SK-N-SH (cell line): Measurements from ENCODE around the gene GRB10. TPM values are rescaled to one million over a fixed set of nuclear protein-coding genes. Genes with fewer than 3 reads are reported as not detected.

ENCODE experiments used
- CTCF ChIA-PET: fragments of 300-600, 350-600 bp; formaldehyde crosslinking; extraction: SDS; loops from one replicate; lab custom pipeline; 2021; lab: Yijun Ruan, JAX
- POLR2A ChIA-PET: fragments of 350-600 bp; sonication (Branson Sonifier 250); formaldehyde crosslinking; extraction: SDS; loops from one replicate; lab custom pipeline; 2020; ENCODE audit warnings: antibody characterized with exemption, inconsistent platforms; lab: Yijun Ruan, JAX
- DNase-seq: peaks from one replicate; pipeline ENCODE4 v3.0.0; 2012
- H2AFZ ChIP-seq: fragments of 200-600 bp; sonication (generic); 2 replicates; pipeline ENCODE4 v1.8.1; 2016; ENCODE audit warnings: antibody characterized with exemption, mild to moderate bottlenecking, low read depth
- H3F3A ChIP-seq: fragments of 200-600 bp; sonication (generic); replicated peaks from 2 replicates; pipeline ENCODE3; 2016; ENCODE audit warnings: antibody characterized with exemption, mild to moderate bottlenecking; ENCODE audit not compliant: insufficient read depth
- H3K27ac ChIP-seq, 2 experiments: fragments of 200-500 bp in 1 of 2; fragments of 200-600 bp in 1 of 2; sonication (Bioruptor generic) in 1 of 2; sonication (generic), shearing (Covaris generic) in 1 of 2; 2 replicates each; pipeline versions ENCODE4 v1.5.1 to v1.6.1; 2014 to 2016; ENCODE audit warnings: low read depth in 2 of 2, inconsistent platforms in 1 of 2, low read length in 1 of 2, mild to moderate bottlenecking in 1 of 2, mixed read lengths in 1 of 2
- H3K27me3 ChIP-seq: fragments of 200-600 bp; sonication (generic), shearing (Covaris generic); 2 replicates; pipeline ENCODE4 v1.6.1; 2016; ENCODE audit warnings: mixed run types; ENCODE audit not compliant: insufficient read depth
- H3K36me3 ChIP-seq, 2 experiments: fragments of 200-500 bp in 1 of 2; fragments of 200-600 bp in 1 of 2; sonication (Bioruptor generic) in 1 of 2; sonication (generic) in 1 of 2; replicated peaks in 1 of 2; 2 replicates each; pipeline versions ENCODE3 to v1.5.1; 2014 to 2016; ENCODE audit warnings: low read length in 1 of 2, mild to moderate bottlenecking in 1 of 2; ENCODE audit not compliant: insufficient read depth in 2 of 2, control insufficient read depth in 1 of 2
- H3K4me1 ChIP-seq, 2 experiments: fragments of 200-500 bp in 1 of 2; fragments of 200-600 bp in 1 of 2; sonication (Bioruptor generic) in 1 of 2; sonication (generic), shearing (Covaris generic) in 1 of 2; 2 replicates each; pipeline versions ENCODE4 v1.5.1 to v1.6.1; 2014 to 2016; ENCODE audit warnings: low read depth in 1 of 2, low read length in 1 of 2, mixed run types in 1 of 2; ENCODE audit not compliant: insufficient read depth in 2 of 2, control insufficient read depth in 1 of 2
- H3K4me2 ChIP-seq: fragments of 200-600 bp; sonication (generic), shearing (Covaris generic); 2 replicates; pipeline ENCODE4 v1.6.1; 2017; ENCODE audit warnings: mixed run types
- H3K4me3 ChIP-seq, 2 experiments: fragments of 200-500 bp in 1 of 2; fragments of 200-600 bp in 1 of 2; sonication (Bioruptor generic) in 1 of 2; sonication (generic), shearing (Covaris generic) in 1 of 2; 2 replicates each; pipeline versions ENCODE4 v1.5.1 to v1.8.1; 2014 to 2016; ENCODE audit warnings: low read depth in 2 of 2, inconsistent platforms in 1 of 2, low read length in 1 of 2, mild to moderate bottlenecking in 1 of 2, mixed read lengths in 1 of 2, moderate library complexity in 1 of 2
- H3K79me2 ChIP-seq: fragments of 200-600 bp; sonication (generic); 2 replicates; pipeline ENCODE4 v1.8.1; 2017; ENCODE audit warnings: mild to moderate bottlenecking; ENCODE audit not compliant: insufficient read depth
- H3K9ac ChIP-seq: fragments of 200-600 bp; sonication (generic); 2 replicates; pipeline ENCODE4 v1.6.1; 2017; ENCODE audit warnings: mixed run types
- H3K9me2 ChIP-seq: fragments of 200-600 bp; sonication (generic); 2 replicates; pipeline ENCODE4 v1.6.1; 2017; ENCODE audit warnings: mixed run types
- H3K9me3 ChIP-seq: fragments of 200-600 bp; sonication (generic); 2 replicates; pipeline ENCODE4 v1.6.1; 2017; ENCODE audit warnings: mixed run types, mild to moderate bottlenecking, moderate library complexity
- H4K20me1 ChIP-seq: fragments of 200-600 bp; sonication (generic); 2 replicates; pipeline ENCODE4 v1.6.1; 2017; ENCODE audit warnings: mild to moderate bottlenecking, mixed run types; ENCODE audit not compliant: insufficient read depth
- CHD2 ChIP-seq: fragments of 150-350 bp; IDR thresholded peaks from 2 replicates; pipeline ENCODE4 v1.6.1; 2018; ENCODE audit warnings: low read length; ENCODE audit not compliant: partially characterized antibody
- ELF1 ChIP-seq: IDR thresholded peaks from 2 replicates; pipeline ENCODE4 v1.4.0; 2012
- EP300 ChIP-seq, 2 experiments: IDR thresholded peaks; 2 replicates each; pipeline versions ENCODE4 v1.4.0 to v1.6.1; 2012; ENCODE audit warnings: borderline replicate concordance in 1 of 2, low read depth in 1 of 2, low read length in 1 of 2
- EZH2phosphoT487 ChIP-seq: fragments of 200-600 bp; sonication (generic); IDR thresholded peaks from 2 replicates; pipeline ENCODE4 v1.6.1; 2017; ENCODE audit warnings: low read depth, mixed run types, mild to moderate bottlenecking, antibody characterized with exemption, moderate library complexity, borderline replicate concordance
- FOXJ3 ChIP-seq: sonication (generic); formaldehyde crosslinking; IDR thresholded peaks from 2 replicates; pipeline ENCODE4 v1.5.1; 2020; ENCODE audit warnings: mild to moderate bottlenecking, missing genetic modification reagents
- GABPA ChIP-seq: IDR thresholded peaks from 2 replicates; pipeline ENCODE4 v1.4.0; 2012; ENCODE audit warnings: low read depth, mild to moderate bottlenecking
- IRF3 ChIP-seq: fragments of 150-350 bp; IDR thresholded peaks from 2 replicates; pipeline ENCODE4 v1.6.1; 2016; ENCODE audit warnings: mild to moderate bottlenecking, low read depth, low read length
- JUND ChIP-seq: IDR thresholded peaks from 2 replicates; pipeline ENCODE4 v1.4.0; 2012
- MEF2A ChIP-seq: IDR thresholded peaks from 2 replicates; pipeline ENCODE4 v1.4.0; 2012; ENCODE audit warnings: low read depth, borderline replicate concordance
- MXI1 ChIP-seq: IDR thresholded peaks from 2 replicates; pipeline ENCODE4 v1.6.1; 2012; ENCODE audit warnings: mild to moderate bottlenecking, low read depth, low read length, improper control_type of control experiment
- NFIC ChIP-seq: IDR thresholded peaks from 2 replicates; pipeline ENCODE4 v1.4.0; 2012; ENCODE audit warnings: borderline replicate concordance
- POLR2AphosphoS5 ChIP-seq: IDR thresholded peaks from 2 replicates; pipeline ENCODE4 v1.6.1; 2012; ENCODE audit warnings: low read depth, low read length
- REST ChIP-seq: IDR thresholded peaks from 2 replicates; pipeline ENCODE4 v1.6.1; 2012; ENCODE audit warnings: mild to moderate bottlenecking, low read depth, low read length, moderate library complexity
- RFX5 ChIP-seq: IDR thresholded peaks from 2 replicates; pipeline ENCODE4 v1.6.1; 2012; ENCODE audit warnings: mild to moderate bottlenecking, improper control_type of control experiment, low read length
- RXRA ChIP-seq: IDR thresholded peaks from 2 replicates; pipeline ENCODE4 v1.4.0; 2012; ENCODE audit warnings: low read depth, mild to moderate bottlenecking, borderline replicate concordance
- SIN3A ChIP-seq: IDR thresholded peaks from 2 replicates; pipeline ENCODE4 v1.6.1; 2012; ENCODE audit warnings: low read depth, mild to moderate bottlenecking, low read length, moderate library complexity, borderline replicate concordance
- TCF12 ChIP-seq: IDR thresholded peaks from 2 replicates; pipeline ENCODE4 v1.4.0; 2012
- USF1 ChIP-seq: IDR thresholded peaks from 2 replicates; pipeline ENCODE4 v1.4.0; 2012; ENCODE audit warnings: low read depth, borderline replicate concordance
- USF2 ChIP-seq: fragments of 150-350 bp; IDR thresholded peaks from 2 replicates; pipeline ENCODE4 v1.6.1; 2017; ENCODE audit warnings: antibody characterized with exemption, low read length, low read depth, borderline replicate concordance
- YY1 ChIP-seq: IDR thresholded peaks from 2 replicates; pipeline ENCODE4 v1.4.0; 2012; ENCODE audit warnings: low read depth, mild to moderate bottlenecking
- WGBS: methylation state at CpG from one replicate; pipeline ENCODE4 v1.1.6; 2017; ENCODE audit warnings: low lambda C conversion rate; 5-methylcytosine and 5-hydroxymethylcytosine counted together
- polyA plus RNA-seq, 3 experiments: library from polyadenylated mRNA; depleted of rRNA; stranded (reverse); fragments of >200 nt; gene quantifications; 2 replicates each; pipeline ENCODE4 v1.2.3, GENCODE V29; 2012

Gene GRB10
- polyA plus RNA-seq, 1 of the 3 experiments (the other 2 are of a cell fraction) = 5.1 TPM

GRCh38 chr7:50659329-50659965, 123.2 kb downstream of the GRB10 start:
- H4K20me1 ChIP-seq = peaks cover 68% of the 10 kb centered on the region
- H3K4me3 ChIP-seq = no peak overlapping the region
- H3F3A ChIP-seq = no peaks in the 10 kb centered on the region
- WGBS = 69% methylated on average over 17 of the region's 17 CpGs
- CTCF ChIA-PET = interaction anchor here (0.7 to 1.5 kb wide), 3 partner anchors 13 to 191 kb away, joined by 3 to 4 read pairs (median 4); no protein-coding TSS in a partner anchor
- H3K27me3 ChIP-seq = no peaks in the 10 kb centered on the region
- no peaks in the 10 kb centered on the region for H3K9me2 ChIP-seq
- no peak overlapping the region for H3K27ac ChIP-seq
- H3K36me3 ChIP-seq = peaks cover 0 to 13% of the 10 kb centered on the region in 2 experiments
- H3K9me3 ChIP-seq = no peaks in the 10 kb centered on the region
- no peak overlapping the region for H3K4me2 ChIP-seq
- TF ChIP-seq REST = no peak
- TF ChIP-seq ELF1 = no peak
- TF ChIP-seq, all 33 proteins: peak for 0
- no peak overlapping the region for H2AFZ ChIP-seq
- peaks cover 9% of the 10 kb centered on the region for H3K79me2 ChIP-seq
- POLR2A ChIA-PET = no interaction called here
- peaks cover 0 to 16% of the 10 kb centered on the region in 2 experiments; a peak in 2 of 4 replicates for H3K4me1 ChIP-seq
- no peak overlapping the region for H3K9ac ChIP-seq
- no peak for DNase-seq

GRCh38 chr7:50658696-50659095, 124.0 kb downstream of the GRB10 start:
- H3K4me3 ChIP-seq = no peak overlapping the region
- no peaks in the 10 kb centered on the region for H3K9me3 ChIP-seq
- no peaks in the 10 kb centered on the region for H3F3A ChIP-seq
- peaks cover 2% of the 10 kb centered on the region for H3K79me2 ChIP-seq
- H3K9me2 ChIP-seq = no peaks in the 10 kb centered on the region
- H4K20me1 ChIP-seq = peaks cover 61% of the 10 kb centered on the region
- no peaks in the 10 kb centered on the region for H3K27me3 ChIP-seq
- DNase-seq = no peak
- POLR2A ChIA-PET = no interaction called here
- H3K4me1 ChIP-seq = peaks cover 0 to 16% of the 10 kb centered on the region in 2 experiments; a peak in 2 of 4 replicates
- no peak overlapping the region for H3K9ac ChIP-seq
- 85% methylated on average over 11 of the region's 11 CpGs for WGBS
- no peak overlapping the region for H3K4me2 ChIP-seq
- CTCF ChIA-PET = interaction anchor here (0.6 to 1.5 kb wide), 5 partner anchors 12 to 191 kb away, joined by 3 to 4 read pairs (median 3); no protein-coding TSS in a partner anchor
- H3K36me3 ChIP-seq = peaks cover 0 to 12% of the 10 kb centered on the region in 2 experiments
- H3K27ac ChIP-seq = no peak overlapping the region
- no peak overlapping the region for H2AFZ ChIP-seq
- no peak for TF ChIP-seq RFX5
- no peak for TF ChIP-seq GABPA
- TF ChIP-seq IRF3 = no peak
- no peak for TF ChIP-seq CHD2
- TF ChIP-seq NFIC = no peak
- TF ChIP-seq RXRA = no peak
- TF ChIP-seq MXI1 = no peak
- TF ChIP-seq EP300 (IDR thresholded peaks at IDR 0.05; ENCODE audit: borderline replicate concordance in 1 of 2, low read depth in 1 of 2, low read length in 1 of 2) = no peak
- TF ChIP-seq SIN3A = no peak
- TF ChIP-seq JUND = no peak
- TF ChIP-seq FOXJ3 (CRISPR knock-in tag) = no peak
- no peak for TF ChIP-seq POLR2AphosphoS5
- no peak for TF ChIP-seq MEF2A
- TF ChIP-seq USF2 = no peak
- no peak for TF ChIP-seq TCF12
- TF ChIP-seq ELF1 = no peak
- no peak for TF ChIP-seq YY1
- TF ChIP-seq EZH2phosphoT487 = no peak
- TF ChIP-seq USF1 = no peak
